Measurements from ENCODE around the gene TMEM222.
"Not testable (repeated sequence)": the region's sequence is repeated elsewhere in the genome, so short reads cannot be mapped to it uniquely, and the experiment has no call there.

TMEM222 gene

GRCh38 chr1:27321813-27322568, at the start of gene TMEM222:
TSS of gene TMEM222 (plus strand) at chr1:27322163. CDS start at chr1:27322198, 35 bp downstream.
- DNase-seq = peak; percentile 80 to 99 (median 97)

- no peak for DNase-seq
These were observed 47.8 kb upstream of the TMEM222 start for GRCh38 chr1:27274204-27274603.

- no peak for DNase-seq
These were observed 46.3 kb upstream of the TMEM222 start for GRCh38 chr1:27275696-27276095.

GRCh38 chr1:27284425-27285273, 37.3 kb upstream of the TMEM222 start:
- DNase-seq = peak in 52 of 58 donors; percentile 4 to 89 (median 50)

- DNase-seq = no peak
These were observed 36.7 kb upstream of the TMEM222 start for GRCh38 chr1:27285274-27285660.

- not testable (repeated sequence) for DNase-seq
These were observed 36.1 kb upstream of the TMEM222 start for GRCh38 chr1:27285821-27286220.

- DNase-seq = not testable (repeated sequence)
These were observed 32.8 kb upstream of the TMEM222 start for GRCh38 chr1:27289125-27289524.

- no peak for DNase-seq
These were observed 31.4 kb upstream of the TMEM222 start for GRCh38 chr1:27290581-27290980.

- DNase-seq = no peak
These were observed 29.9 kb upstream of the TMEM222 start for GRCh38 chr1:27292106-27292505.

- DNase-seq = no peak
These were observed 28.0 kb upstream of the TMEM222 start for GRCh38 chr1:27293915-27294314.

GRCh38 chr1:27296773-27297291, 25.1 kb upstream of the TMEM222 start:
- DNase-seq = peak in 54 of 58 donors; percentile 1 to 83 (median 34)

GRCh38 chr1:27297903-27298302, 24.1 kb upstream of the TMEM222 start:
- no peak for DNase-seq

GRCh38 chr1:27298632-27299384, 23.2 kb upstream of the TMEM222 start:
- peak in 1 of 58 donors; percentile 2 for DNase-seq

- peak in 51 of 58 donors; percentile 2 to 80 (median 51) for DNase-seq
These were observed 22.3 kb upstream of the TMEM222 start for GRCh38 chr1:27299385-27300271.

GRCh38 chr1:27300341-27301051, 21.5 kb upstream of the TMEM222 start:
- DNase-seq = peak; percentile 2 to 85 (median 74)

- DNase-seq = peak in 2 of 58 donors; percentile 34 to 48
These were observed 20.9 kb upstream of the TMEM222 start for GRCh38 chr1:27301052-27301422.

GRCh38 chr1:27301582-27302199, 20.3 kb upstream of the TMEM222 start:
- DNase-seq = no peak

GRCh38 chr1:27302612-27303011, 19.4 kb upstream of the TMEM222 start:
- DNase-seq = no peak

GRCh38 chr1:27303509-27303908, 18.5 kb upstream of the TMEM222 start:
- no peak for DNase-seq

Data from anterior cingulate cortex (tissue), 58 donors.